Rectal smooth muscle tissue (tissue), 1 donor: ENCODE results near the gene ICAM1.

Source experiments
- H3K27ac ChIP-seq: one replicate; pipeline ENCODE4 v1.7.0; 2013; ENCODE audit warnings: low read depth, low read length, inconsistent platforms
- H3K27me3 ChIP-seq: one replicate; pipeline ENCODE4 v1.7.0; 2013; ENCODE audit warnings: low read length; ENCODE audit not compliant: control insufficient read depth, insufficient read depth
- H3K36me3 ChIP-seq: one replicate; pipeline ENCODE4 v1.7.0; 2013; ENCODE audit warnings: low read length; ENCODE audit not compliant: control insufficient read depth, insufficient read depth
- H3K4me1 ChIP-seq: one replicate; pipeline ENCODE4 v1.7.0; 2013; ENCODE audit warnings: low read length; ENCODE audit not compliant: control insufficient read depth, insufficient read depth
- H3K4me3 ChIP-seq: one replicate; pipeline ENCODE4 v1.7.0; 2013; ENCODE audit warnings: low read length
- H3K9ac ChIP-seq: one replicate; pipeline ENCODE4 v1.7.0; 2013; ENCODE audit warnings: low read length

The ICAM1 gene

GRCh38 chr19:10285393-10285792 lies 14.5 kb downstream of the ICAM1 start:
- Histone ChIP-seq H3K27ac (no peak overlapping the region), H3K36me3 (peaks cover 3% of the 10 kb centered on the region), H3K27me3 (peaks cover 21% of the 10 kb centered on the region), H3K4me3 (no peak overlapping the region), H3K9ac (no peak overlapping the region), H3K4me1 (peaks cover 2% of the 10 kb centered on the region)

- Histone ChIP-seq H3K4me1 (peaks cover 13% of the 10 kb centered on the region), H3K36me3 (peaks cover 3% of the 10 kb centered on the region), H3K27me3 (peaks cover 37% of the 10 kb centered on the region), H3K9ac (no peak within 1 kb of the TSS), H3K4me3 (peak within 1 kb of the TSS; percentile 14), H3K27ac (no peak within 1 kb of the TSS)
These were observed 16.1 kb downstream of the ICAM1 start, which contains the start of gene ICAM4 for GRCh38 chr19:10286803-10287737. Gene ICAM4 (plus strand): TSS chr19:10286955. CDS start chr19:10287013, 58 bp downstream.

- Histone ChIP-seq H3K4me3 (peak overlapping the region; percentile 62), H3K36me3 (peaks cover 3% of the 10 kb centered on the region), H3K27ac (no peak overlapping the region), H3K4me1 (peaks cover 13% of the 10 kb centered on the region), H3K27me3 (peaks cover 53% of the 10 kb centered on the region), H3K9ac (no peak overlapping the region)
These were observed 17.8 kb downstream of the ICAM1 start for GRCh38 chr19:10288662-10289166.

GRCh38 chr19:10289167-10289835 lies 18.4 kb downstream of the ICAM1 start:
- H3K4me1 ChIP-seq = peaks cover 13% of the 10 kb centered on the region
- peaks cover 57% of the 10 kb centered on the region for H3K27me3 ChIP-seq
- no peak overlapping the region for H3K27ac ChIP-seq
- H3K4me3 ChIP-seq = peak overlapping the region; percentile 62
- peaks cover 3% of the 10 kb centered on the region for H3K36me3 ChIP-seq
- no peak overlapping the region for H3K9ac ChIP-seq

DNA sequence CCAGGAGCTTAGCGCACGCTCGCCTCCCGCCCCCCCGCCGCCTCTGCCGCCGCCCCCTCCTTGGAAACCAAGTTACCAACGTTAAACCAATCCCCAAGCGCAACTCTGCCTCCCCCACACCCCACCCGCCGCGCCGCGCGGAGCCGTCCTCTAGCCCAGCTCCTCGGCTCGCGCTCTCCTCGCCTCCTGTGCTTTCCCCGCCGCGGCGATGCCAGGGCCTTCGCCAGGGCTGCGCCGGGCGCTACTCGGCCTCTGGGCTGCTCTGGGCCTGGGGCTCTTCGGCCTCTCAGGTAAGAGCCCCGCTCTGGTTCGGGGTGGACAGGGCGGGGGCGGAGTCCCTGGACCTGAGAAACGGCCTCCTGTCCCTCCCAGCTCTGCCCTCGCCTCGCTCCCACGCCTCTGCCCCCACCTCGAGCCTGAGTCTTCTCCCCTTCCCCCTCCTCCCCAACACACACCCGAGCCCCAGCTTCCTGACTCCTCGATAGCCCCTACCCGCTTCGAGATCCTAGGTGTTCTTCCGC lies 19.0 kb downstream of the ICAM1 start, which contains the start of gene ICAM5:
Gene ICAM5, plus strand, starts transcription at position 117 of the 521 bp plus-strand sequence. Its CDS starts 92 bp downstream, at position 209.
- Histone ChIP-seq H3K4me3 (peak within 1 kb of the TSS; percentile 62), H3K27me3 (peaks cover 62% of the 10 kb centered on the region), H3K9ac (no peak within 1 kb of the TSS), H3K4me1 (peaks cover 13% of the 10 kb centered on the region), H3K27ac (no peak within 1 kb of the TSS), H3K36me3 (peaks cover 3% of the 10 kb centered on the region)

- H3K9ac ChIP-seq = no peak overlapping the region
- no peak overlapping the region for H3K27ac ChIP-seq
- no peaks in the 10 kb centered on the region for H3K36me3 ChIP-seq
- peaks cover 13% of the 10 kb centered on the region for H3K4me1 ChIP-seq
- H3K27me3 ChIP-seq = peaks cover 65% of the 10 kb centered on the region
- H3K4me3 ChIP-seq = peak overlapping the region; percentile 56
These were observed 19.5 kb downstream of the ICAM1 start for GRCh38 chr19:10290357-10290875.

- Histone ChIP-seq H3K36me3 (no peaks in the 10 kb centered on the region), H3K27ac (no peak overlapping the region), H3K9ac (no peak overlapping the region), H3K4me1 (peaks cover 13% of the 10 kb centered on the region), H3K4me3 (peak overlapping the region; percentile 56), H3K27me3 (peaks cover 68% of the 10 kb centered on the region)
These were observed 20.1 kb downstream of the ICAM1 start for GRCh38 chr19:10290876-10291553.

- peak overlapping the region; percentile 56 for H3K4me3 ChIP-seq
- no peak overlapping the region for H3K9ac ChIP-seq
- H3K36me3 ChIP-seq = no peaks in the 10 kb centered on the region
- H3K4me1 ChIP-seq = peaks cover 13% of the 10 kb centered on the region
- H3K27me3 ChIP-seq = peaks cover 73% of the 10 kb centered on the region
- H3K27ac ChIP-seq = no peak overlapping the region
These were observed 20.8 kb downstream of the ICAM1 start for GRCh38 chr19:10291554-10292205.

DNA sequence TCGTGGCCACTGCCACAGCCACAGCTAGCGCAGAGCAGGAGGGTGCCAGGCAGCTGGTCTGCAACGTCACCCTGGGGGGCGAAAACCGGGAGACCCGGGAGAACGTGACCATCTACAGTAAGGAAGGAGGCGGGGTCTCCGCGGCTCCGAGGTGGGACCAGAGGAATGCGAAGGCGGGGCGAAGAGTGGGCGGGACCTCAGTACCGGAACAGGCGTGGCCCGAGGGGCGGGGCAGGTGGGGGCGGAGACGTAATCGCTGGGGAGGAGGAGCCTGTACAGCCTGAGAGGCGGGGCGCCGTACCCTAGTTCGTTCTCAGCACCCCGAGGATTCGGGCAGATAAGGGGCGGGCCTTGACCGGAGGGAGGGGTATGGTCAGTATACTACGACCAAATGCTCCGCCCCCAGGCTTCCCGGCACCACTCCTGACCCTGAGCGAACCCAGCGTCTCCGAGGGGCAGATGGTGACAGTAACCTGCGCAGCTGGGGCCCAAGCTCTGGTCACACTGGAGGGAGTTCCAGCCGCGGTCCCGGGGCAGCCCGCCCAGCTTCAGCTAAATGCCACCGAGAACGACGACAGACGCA lies 21.4 kb downstream of the ICAM1 start:
- H3K27me3 ChIP-seq = peaks cover 75% of the 10 kb centered on the region
- H3K4me3 ChIP-seq = peak overlapping the region; percentile 56
- no peak overlapping the region for H3K27ac ChIP-seq
- H3K9ac ChIP-seq = no peak overlapping the region
- no peaks in the 10 kb centered on the region for H3K36me3 ChIP-seq
- peaks cover 13% of the 10 kb centered on the region for H3K4me1 ChIP-seq

DNA sequence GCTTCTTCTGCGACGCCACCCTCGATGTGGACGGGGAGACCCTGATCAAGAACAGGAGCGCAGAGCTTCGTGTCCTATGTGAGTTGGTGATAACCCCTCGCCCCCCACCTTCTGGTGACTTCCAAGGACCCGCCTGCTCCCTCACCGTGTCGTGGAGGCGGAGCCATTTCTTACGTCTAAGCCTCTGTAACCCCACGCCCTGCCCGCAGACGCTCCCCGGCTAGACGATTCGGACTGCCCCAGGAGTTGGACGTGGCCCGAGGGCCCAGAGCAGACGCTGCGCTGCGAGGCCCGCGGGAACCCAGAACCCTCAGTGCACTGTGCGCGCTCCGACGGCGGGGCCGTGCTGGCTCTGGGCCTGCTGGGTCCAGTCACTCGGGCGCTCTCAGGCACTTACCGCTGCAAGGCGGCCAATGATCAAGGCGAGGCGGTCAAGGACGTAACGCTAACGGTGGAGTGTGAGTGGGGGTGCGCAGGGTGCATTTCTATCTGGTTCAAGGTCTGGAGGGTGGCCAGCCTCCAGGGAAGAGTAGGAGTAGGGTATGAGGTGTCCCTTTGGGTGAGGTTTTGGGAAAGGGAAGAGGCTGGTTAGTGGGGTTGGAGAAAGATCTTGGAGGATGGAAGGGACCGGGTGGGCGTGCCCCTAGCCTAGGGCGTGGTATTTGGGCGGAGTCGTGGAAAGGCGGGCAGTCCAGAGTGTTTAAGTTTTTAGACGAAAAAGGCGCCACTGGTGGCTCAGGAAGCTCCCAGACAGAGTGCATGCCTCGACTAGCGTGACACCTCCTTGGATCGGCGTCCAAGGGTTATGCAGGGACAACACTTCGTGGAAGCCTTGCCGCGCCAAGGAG lies 22.1 kb downstream of the ICAM1 start:
- H3K4me1 ChIP-seq = peaks cover 13% of the 10 kb centered on the region
- H3K4me3 ChIP-seq = peak overlapping the region; percentile 56
- H3K27ac ChIP-seq = no peak overlapping the region
- no peaks in the 10 kb centered on the region for H3K36me3 ChIP-seq
- peaks cover 71% of the 10 kb centered on the region for H3K27me3 ChIP-seq
- H3K9ac ChIP-seq = no peak overlapping the region
